ENCODE results near the gene SHROOM3. TPM values are rescaled to one million over a fixed set of nuclear protein-coding genes. Genes with fewer than 3 reads are reported as not detected.

Gene SHROOM3
- total RNA-seq, 6 experiments from 2014 or later: 15.2 to 35.8 (median 29.9) TPM

DNA sequence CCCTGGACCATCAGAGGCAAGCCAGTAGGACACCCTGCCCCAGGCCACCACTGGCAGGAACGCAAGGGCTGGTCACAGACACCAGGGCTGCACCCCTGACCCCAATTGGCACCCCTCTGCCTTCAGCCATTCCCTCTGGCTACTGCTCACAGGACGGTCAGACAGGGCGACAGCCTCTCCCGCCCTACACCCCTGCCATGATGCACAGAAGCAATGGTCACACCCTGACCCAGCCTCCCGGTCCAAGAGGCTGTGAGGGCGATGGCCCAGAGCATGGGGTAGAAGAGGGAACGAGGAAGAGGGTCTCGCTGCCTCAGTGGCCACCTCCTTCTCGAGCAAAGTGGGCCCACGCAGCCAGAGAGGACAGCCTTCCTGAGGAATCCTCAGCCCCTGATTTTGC is 319.4 kb downstream of the SHROOM3 start:
- H3K4me3 ChIP-seq: no peak overlapping the region
- intact Hi-C loops (cut with DNase I): no loop called here
- no peak overlapping the region for H3K27ac ChIP-seq
- WGBS (ENCODE audit: insufficient coverage, low coverage, low lambda C conversion rate, missing lambda C conversion rate): no CpG with 5 or more reads among the region's 10 CpGs
- peak in 1 of 4 donors; percentile 22 for ATAC-seq
- peaks cover 0 to 3% (median 0%) of the 10 kb centered on the region in 4 donors for H3K4me1 ChIP-seq
- no peak for DNase-seq
- TF ChIP-seq POLR2A (IDR thresholded peaks at IDR 0.05) (no peak), CTCF (IDR thresholded peaks at IDR 0.05) (no peak)
- H3K36me3 ChIP-seq: peaks cover 0 to 13% (median 7%) of the 10 kb centered on the region in 4 donors
- no peaks in the 10 kb centered on the region for H3K27me3 ChIP-seq
- H3K9me3 ChIP-seq: no peaks in the 10 kb centered on the region

DNA sequence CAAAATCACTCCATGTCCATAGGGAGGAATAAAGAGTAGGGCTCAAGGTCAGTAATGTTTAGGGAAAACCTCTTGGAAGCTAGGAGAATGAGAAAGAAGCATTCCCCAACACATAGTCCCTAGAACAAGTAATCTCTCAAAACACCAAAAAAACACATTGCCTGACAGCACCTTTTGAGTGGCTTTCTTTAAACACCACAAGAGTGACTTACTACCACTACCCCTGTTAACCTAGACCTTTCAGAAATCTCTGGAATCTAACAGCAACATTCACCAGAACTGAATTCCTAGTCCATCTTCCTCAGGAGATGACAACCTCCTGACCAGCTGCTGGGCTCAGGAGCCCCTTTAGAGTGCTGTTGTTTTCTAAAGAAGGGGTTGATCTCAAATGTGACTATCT is 320.7 kb downstream of the SHROOM3 start:
- ATAC-seq (no peak), DNase-seq (no peak)
- TF ChIP-seq POLR2A (IDR thresholded peaks at IDR 0.05) (no peak), CTCF (IDR thresholded peaks at IDR 0.05) (no peak)
- no peak overlapping the region for H3K27ac ChIP-seq
- H3K27me3 ChIP-seq: no peaks in the 10 kb centered on the region
- peaks cover 0 to 3% (median 0%) of the 10 kb centered on the region in 4 donors for H3K4me1 ChIP-seq
- H3K4me3 ChIP-seq: no peak overlapping the region
- intact Hi-C loops (cut with DNase I): no loop called here
- peaks cover 0 to 24% (median 12%) of the 10 kb centered on the region in 4 donors for H3K36me3 ChIP-seq
- H3K9me3 ChIP-seq: no peaks in the 10 kb centered on the region

DNA sequence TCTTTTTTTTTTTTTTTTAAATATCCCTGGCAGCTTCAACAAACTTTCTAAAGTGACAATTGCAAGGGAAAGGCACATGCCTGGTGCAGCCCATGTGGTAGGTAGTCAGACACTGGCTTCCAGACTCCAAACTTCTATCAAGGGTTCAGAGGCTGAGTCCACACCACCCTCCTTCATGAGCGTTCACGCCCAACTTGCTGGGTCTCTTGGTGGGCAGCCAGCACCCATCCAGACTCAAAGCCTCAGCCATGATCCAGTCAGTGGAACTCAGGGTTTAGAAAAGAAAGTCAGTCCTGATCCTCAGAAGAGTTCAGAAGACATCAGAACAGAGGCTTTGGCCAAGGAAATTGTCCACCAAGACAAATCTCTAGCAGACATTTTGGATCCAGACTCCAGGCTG is 321.4 kb downstream of the SHROOM3 start:
- no peak for TF ChIP-seq POLR2A (IDR thresholded peaks at IDR 0.05)
- intact Hi-C loops (cut with DNase I): no loop called here
- Histone ChIP-seq H3K4me1 (peaks cover 0 to 3% (median 0%) of the 10 kb centered on the region in 4 donors), H3K4me3 (no peak overlapping the region), H3K27ac (no peak overlapping the region), H3K27me3 (no peaks in the 10 kb centered on the region), H3K9me3 (no peaks in the 10 kb centered on the region), H3K36me3 (peaks cover 0 to 24% (median 15%) of the 10 kb centered on the region in 4 donors)
- WGBS (ENCODE audit: insufficient coverage, low coverage, low lambda C conversion rate, missing lambda C conversion rate): 100% methylated on average over 1 of the region's 2 CpGs
- ATAC-seq (no peak), DNase-seq (no peak)

DNA sequence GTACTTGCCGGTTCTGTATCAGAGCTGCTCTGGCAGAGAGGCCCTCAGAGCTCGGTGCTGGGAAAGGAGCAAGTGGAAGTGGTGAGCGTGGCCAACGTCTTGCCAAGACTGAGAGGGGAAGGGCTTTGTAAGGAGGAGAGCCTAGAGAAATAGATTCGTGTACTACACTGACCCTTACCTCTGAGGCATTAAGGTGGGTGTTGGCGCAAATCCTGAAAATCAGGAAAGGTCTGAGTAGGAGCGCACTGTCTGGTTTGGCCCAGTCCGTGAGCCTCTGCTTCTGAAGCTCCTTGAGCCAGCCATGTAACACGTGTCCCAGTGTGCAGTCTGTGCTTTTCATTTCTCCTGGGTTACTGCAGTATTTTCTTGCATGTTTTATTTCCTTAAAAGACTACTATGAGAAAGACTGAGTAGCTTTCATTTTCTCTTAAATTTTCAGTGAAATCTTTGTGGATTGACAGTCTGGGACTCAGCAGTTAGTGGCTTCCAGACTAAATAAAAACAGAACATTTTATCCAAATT is 322.4 kb downstream of the SHROOM3 start:
- Histone ChIP-seq H3K36me3 (peaks cover 0 to 25% (median 13%) of the 10 kb centered on the region in 4 donors), H3K27ac (no peak overlapping the region), H3K27me3 (no peaks in the 10 kb centered on the region), H3K4me3 (no peak overlapping the region), H3K9me3 (no peaks in the 10 kb centered on the region), H3K4me1 (peaks cover 0 to 3% (median 0%) of the 10 kb centered on the region in 4 donors)
- intact Hi-C loops (cut with DNase I): no loop called here
- 80% methylated on average over 1 of the region's 9 CpGs for WGBS (ENCODE audit: insufficient coverage, low coverage, low lambda C conversion rate, missing lambda C conversion rate)
- DNase-seq (no peak), ATAC-seq (no peak)
- TF ChIP-seq POLR2A (IDR thresholded peaks at IDR 0.05) (no peak), CTCF (IDR thresholded peaks at IDR 0.05) (no peak)

DNA sequence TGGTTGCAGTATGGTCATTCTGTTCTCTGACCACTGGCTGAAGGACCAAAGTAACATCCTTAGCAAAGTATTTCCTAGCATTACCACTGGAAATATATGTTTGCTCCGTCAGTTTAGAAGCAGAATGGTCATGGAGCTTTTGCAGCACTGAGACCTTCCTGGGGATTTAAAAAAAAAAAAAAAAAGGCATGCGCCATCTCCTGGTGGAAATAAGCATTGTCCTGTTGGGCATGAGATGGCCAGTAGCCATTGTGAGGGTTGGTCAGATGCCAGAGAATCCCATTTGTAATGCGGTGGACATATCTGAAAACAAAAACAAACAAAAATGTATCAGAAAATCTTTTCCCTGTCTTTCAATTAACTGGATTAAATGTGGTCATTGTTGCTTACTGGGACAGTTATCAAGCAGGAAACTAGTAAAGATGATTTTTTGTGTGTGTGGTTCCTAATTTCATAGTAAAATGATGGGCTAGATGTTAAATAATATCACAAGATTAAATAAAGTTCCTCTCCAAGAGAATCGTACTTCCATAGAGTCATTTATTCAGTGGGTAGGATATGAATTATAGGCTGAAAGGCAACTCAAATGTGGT is 323.4 kb downstream of the SHROOM3 start:
- Histone ChIP-seq H3K27me3 (no peaks in the 10 kb centered on the region), H3K4me3 (no peak overlapping the region), H3K4me1 (peaks cover 0 to 3% (median 0%) of the 10 kb centered on the region in 4 donors), H3K27ac (no peak overlapping the region), H3K36me3 (peaks cover 0 to 25% (median 13%) of the 10 kb centered on the region in 4 donors), H3K9me3 (no peaks in the 10 kb centered on the region)
- intact Hi-C loops (cut with DNase I): no loop called here
- WGBS (ENCODE audit: insufficient coverage, low coverage, low lambda C conversion rate, missing lambda C conversion rate): 19% methylated on average over 4 of the region's 4 CpGs
- DNase-seq: peak in 1 of 3 donors; percentile 50
- ATAC-seq: peak; percentile 75 to 90 (median 84)
- peak; percentile 58 to 88 (median 76) for TF ChIP-seq CTCF (IDR thresholded peaks at IDR 0.05)
- TF ChIP-seq POLR2A (IDR thresholded peaks at IDR 0.05): no peak
